ENCODE measurements around the gene RAB3A.
"Not testable (repeated sequence)": the region's sequence is repeated elsewhere in the genome, so short reads cannot be mapped to it uniquely, and the experiment has no call there.

The RAB3A gene

DNA sequence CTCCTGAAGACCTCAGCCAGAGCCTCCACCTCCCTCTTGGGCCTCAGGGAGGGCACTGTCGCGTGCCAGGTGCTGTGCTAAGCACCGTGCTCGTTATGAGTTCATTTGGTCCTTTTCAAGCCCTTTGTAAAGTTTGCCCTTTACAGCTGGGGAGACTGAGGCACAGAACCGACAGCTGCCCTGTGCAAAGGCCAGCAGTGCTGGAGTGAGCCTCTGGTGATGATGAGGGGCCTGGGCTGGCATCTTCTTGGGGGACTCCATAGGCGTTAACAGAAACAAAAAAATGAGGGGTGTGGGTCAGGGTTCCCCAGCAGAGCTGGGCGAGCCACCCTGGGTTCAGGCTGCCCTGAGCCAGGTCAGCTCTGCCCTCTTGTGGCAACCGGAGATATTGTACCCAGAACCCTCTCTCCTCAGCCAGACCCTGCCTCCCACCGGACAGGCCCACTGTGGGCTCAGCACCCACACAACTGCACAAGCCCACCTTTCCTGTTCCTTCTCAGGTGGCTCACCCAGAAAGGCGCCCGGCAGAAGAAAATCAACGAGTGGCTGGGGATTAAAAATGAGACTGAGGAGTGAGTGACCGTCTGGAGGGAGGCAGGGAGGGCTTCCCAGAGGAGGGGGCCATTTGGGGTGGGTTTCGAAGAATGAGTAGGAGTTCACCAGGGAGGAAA, 35.7 kb downstream of the RAB3A start:
- DNase-seq: peak; percentile 82

DNA sequence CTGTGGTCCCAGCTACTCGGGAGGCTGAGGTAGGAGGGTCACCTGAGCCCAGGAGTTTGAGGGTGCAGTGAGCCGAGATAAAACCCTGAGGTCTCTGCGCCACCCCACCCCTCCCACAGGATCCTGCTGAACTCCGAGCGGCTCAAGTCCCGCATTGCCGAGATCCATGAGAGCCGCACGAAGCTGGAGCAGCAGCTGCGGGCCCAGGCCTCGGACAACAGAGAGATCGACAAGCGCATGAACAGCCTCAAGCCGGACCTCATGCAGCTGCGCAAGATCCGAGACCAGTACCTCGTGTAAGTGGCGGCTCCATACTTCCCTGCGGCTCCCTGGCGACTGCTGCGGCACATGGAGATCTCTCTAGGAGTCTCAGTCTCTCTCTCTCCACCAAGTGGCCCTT, 36.8 kb downstream of the RAB3A start:
- no peak for DNase-seq

DNA sequence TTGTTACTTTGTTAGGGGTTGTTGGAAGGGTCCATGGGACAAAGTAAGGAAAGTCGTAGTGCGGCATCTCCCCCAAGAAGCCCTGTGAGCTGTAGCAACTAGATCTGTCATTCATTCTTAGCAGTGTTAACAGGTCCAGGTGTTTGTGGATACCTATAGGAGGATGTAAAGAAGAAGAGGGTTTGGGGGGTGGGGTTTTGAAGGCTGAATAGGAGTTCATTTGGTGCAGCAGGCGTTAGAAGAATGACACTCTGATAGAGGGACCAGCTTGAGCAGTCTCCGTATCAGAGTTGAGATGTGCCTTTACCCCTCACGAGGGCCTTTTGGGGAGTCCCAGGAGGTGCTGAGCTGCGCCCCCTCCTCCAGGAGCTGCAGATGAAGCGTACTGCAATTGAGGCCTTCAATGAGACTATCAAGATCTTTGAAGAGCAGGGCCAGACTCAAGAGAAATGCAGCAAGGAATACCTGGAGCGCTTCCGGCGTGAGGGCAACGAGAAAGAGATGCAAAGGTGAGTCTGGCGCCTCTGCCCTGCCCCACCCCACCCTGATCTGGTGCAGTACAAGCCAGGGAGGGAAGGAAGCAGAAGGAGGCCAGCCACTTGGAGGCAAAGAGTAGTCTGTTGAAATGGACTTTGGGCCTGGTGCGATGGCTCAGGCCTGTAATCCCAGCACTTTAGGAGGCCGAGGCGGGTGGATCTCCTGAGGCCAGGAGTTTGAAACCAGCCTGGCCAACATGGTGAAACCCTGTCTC, 37.9 kb downstream of the RAB3A start:
- no peak for DNase-seq

DNA sequence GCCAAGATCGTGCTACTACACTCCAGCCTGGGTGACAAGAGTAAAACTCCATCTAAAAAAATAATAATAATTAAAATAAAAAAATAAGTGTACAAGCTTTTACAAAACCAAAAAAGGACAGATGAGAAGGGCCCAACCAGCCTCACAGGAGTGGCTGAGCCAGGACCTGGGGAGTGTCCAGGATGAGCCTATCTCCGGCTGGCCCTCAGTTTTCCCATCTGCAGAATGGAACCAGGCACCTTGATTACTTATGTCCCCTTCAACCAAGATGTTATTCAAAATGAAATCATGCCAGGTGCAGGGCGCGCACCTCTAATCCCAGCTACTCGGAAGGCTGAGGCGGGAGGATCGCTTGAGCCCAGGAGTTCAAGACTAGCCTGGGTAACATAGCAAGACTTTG, 39.8 kb downstream of the RAB3A start:
- DNase-seq: no peak

DNA sequence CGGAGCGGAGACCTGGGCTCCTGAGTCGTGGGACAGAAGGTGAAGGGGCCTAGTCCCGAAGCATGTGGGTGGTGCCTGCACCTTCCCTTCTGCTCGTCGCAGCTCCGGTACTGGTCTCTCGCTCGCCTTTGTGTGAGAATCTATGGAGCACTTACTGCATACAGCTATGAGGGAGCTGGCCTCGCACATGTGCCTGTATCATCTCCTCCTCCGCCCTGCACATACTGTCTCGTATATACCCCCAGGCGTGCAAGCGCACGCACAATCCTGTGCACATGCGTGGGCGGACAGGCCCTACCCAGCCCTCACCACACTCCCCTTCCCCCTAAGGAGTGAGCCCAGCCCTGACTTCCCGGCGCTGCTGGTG, 42.2 kb downstream of the RAB3A start:
- DNase-seq: no peak

DNA sequence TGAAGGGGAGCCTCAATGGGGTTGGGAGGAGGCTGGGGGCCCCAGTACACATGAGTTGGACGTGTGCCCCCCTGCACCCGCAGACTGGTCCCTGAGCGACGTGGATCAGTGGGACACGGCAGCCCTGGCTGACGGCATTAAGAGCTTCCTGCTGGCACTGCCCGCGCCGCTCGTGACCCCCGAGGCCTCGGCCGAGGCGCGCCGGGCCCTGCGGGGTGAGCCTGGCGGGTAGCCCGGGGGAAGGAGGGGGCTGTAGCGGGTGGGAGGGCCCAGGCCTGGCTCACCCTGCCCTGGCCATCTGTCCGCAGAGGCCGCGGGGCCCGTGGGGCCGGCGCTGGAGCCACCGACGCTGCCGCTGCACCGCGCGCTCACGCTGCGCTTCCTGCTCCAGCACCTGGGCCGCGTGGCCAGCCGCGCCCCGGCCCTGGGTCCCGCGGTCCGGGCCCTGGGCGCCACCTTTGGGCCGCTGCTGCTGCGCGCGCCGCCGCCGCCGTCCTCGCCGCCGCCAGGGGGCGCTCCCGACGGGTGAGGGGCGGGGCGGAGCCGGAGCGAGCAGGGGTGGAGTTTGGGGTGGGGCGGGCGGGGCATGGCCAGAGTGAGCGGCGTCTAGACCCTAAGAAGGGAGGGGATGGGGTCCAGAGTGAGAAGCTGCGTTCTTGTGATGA, 42.7 kb downstream of the RAB3A start:
- DNase-seq: peak; percentile 84

DNA sequence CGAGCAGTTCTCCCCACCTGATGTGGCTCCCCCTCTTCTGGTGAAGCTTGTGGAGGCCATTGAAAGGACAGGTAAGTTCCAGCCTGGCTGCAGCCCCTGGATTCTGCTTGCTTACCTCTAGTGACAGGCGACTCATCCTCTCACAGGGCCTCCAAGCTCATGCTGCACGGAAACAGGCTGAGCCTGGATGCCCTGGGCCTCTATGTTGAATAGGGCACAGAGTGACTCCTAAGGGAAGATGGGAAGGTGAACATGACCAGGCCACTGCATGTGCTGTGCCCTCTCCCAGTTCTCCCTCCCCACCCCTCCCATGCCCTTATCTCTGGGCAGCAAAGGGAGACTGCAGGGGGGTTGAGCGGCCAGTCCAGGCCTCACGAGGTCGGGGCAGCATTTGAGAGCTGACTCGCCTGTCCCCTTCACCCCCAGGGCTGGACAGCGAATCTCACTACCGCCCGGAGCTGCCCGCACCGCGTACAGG, 43.3 kb downstream of the RAB3A start:
- DNase-seq: peak; percentile 77

DNA sequence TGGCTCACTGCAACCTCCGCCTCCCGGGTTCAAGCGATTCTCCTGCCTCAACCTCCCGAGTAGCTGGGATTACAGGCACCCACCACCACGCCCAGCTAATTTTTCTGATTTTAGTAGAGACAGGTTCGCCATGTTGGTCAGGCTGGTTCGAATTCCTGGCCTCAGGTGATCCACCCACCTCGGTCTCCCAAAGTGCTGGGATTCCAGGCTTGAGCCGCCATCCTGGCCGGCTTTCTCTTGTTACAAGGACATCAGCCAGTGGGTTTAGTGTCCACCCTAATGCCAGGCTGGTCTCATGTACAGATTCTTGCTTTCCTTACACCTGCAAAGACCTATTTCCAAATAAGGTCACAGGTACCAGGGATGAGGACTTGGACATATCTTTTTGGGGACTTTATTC, 44.0 kb downstream of the RAB3A start:
- DNase-seq: no peak

DNA sequence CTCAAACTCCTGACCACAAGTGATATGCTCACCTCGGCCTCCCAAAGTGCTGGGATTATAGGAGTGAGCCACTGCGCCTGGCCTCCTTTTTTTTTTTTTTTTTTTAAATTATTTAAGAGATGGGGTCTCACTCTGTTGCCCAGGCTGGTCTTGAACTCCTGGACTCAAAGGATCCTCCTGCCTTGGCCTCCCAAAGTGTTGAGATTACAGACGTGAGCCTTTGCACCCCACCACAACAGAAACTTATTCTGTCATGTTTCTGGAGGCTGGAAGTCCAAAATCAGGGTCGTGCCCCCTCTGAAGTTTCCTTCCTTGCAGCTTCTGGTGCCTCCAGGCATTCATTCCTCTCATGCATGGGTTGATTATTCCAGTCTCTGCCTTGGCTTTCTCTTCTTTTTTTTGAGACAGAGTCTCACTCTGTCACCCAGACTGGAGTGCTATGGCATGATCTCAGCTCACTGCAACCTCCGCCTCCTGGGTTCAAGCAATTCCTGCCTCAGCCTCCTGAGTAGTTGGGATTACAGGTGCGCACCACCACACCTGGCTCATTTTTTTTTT, 44.7 kb downstream of the RAB3A start:
- DNase-seq: not testable (repeated sequence)

DNA sequence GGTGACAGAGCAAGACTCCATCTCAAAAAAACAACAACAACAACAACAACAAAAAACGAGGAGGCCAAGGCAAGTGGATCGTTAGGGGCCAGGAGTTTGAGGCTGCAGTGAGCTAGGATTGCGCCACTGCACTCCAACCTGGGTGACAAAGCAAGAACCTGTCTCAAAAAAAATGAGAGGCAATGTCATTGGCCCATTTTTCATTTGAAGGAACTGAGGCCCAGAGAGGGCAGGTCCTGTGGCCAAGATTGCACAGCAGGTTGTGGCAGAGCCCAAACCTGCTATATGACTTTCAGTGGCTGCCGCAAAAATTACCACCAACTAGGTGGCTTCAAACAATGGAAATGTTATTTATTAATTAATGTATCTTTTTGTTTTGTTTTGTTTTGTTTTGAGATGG, 45.4 kb downstream of the RAB3A start:
- DNase-seq: no peak

DNA sequence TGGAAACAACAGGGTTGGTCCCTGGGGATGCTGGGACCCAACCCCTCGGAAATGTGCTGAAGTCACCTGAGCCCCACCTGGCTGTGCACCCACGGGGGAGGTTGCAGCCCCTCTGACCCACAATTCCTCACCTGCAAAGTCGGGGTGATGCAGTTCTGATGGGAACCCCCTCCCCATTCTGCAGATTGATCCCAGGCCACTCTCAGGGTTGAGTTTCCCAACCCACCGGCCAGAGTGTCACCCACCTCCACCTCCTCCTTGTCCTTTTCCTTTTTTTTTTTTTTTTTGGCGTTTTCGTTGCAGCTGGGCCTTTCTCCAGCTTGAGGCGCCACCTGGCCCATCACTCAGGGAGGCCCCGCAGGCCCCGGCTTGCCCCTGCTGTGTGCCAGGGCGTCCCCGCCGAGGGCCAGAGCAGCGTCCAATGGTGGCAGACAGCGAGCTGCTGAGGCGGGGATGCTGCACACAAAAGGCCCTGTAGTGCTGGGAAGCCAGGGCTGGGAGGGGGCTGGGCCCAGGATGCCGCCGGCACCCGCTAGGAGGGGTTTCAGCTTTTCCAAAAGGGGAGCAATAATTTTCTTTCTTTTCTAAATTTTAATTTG, 46.3 kb downstream of the RAB3A start:
- peak; percentile 55 for DNase-seq

DNA sequence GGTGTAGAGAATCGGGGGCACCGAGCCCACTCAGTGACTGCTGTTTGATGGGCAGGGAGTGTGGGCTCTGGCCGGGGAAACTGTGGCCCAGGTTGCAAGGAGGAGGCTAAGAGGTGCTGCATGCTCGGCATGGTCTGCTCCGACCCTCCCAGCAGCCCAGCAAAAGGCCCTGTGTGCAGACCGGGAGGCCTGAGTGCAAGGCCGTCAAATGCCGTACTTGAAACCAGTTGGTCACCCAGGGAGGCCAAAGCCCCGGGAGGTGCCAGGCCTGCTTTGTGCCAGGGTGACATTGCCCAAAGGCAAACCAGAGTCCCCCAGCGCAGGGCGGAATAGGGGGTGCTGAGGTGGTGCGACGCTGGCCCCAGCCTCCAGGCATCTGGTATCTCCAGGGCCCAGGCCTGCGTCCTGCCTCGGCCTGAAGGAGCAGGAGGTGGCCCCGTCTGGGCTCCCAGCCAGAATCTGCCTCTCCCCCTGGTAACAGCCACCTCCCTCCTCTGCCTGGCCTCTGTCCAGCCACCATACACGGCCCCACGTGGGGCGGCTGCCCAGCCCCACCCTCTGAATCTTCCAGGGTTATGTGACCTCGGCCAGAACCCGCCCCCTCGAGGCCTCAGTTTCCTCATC, 46.9 kb downstream of the RAB3A start:
- DNase-seq: peak; percentile 98

DNA sequence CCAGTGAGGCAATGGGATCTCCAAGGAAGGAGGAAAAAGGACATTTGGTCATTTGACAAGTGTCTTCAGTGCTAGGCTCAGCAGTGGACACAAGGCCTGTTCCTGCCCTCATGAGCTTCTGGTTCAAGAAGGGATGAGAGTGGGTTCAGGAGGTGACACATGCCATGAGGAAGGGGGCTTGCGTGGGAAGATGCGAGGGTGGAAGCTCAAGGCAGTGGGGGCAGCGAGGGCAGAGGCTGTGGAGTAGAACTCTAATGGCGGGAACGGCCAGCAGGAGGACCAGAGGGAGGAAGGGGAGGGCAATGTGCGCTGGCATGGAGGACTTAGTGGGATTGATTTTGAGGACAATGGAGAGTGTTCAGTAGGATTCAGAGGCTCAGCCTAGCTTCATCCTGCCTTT, 47.6 kb downstream of the RAB3A start:
- DNase-seq: no peak

DNA sequence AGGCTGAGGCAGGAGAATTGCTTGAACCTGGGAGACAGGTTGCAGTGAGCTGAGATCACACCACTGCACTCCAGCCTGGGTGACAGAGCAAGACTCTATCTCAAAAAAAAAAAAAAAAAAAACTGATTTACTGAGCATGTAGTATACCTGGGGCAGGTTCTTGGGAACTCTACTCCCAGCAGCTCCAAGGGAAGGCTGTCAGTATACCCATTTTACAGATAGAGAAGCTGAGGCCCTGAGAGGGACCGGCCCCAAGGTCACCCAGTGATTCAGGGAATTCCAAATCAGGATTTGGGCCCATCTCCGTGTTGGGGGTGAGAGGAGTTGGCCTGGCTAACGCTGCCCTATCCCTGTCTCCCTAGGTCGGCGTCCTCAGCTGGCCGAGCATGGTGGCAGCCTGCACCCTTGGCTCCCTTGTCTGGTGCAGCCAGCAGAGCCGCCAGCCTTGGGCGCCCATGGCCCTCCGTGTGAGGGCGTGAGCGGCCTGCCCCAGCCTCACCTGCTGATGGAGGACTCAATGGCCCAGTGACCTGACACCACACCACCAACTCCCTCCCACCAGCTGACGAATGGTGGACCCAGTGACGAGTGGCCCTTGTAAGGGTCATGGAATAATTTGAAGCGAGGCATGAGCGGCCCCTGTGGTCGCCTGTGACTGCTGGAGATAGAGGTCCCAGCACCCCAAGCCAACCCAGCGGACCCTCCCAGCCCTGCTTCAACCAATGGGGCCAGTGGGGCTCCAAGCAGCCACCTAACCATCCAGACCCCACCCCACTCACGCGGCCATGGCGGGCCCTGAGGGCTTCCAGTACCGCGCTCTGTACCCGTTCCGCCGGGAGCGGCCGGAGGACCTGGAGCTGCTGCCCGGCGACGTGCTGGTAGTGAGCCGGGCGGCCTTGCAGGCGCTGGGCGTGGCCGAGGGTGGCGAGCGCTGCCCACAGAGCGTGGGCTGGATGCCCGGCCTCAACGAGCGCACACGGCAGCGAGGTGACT, 48.5 kb downstream of the RAB3A start:
- no peak for DNase-seq

DNA sequence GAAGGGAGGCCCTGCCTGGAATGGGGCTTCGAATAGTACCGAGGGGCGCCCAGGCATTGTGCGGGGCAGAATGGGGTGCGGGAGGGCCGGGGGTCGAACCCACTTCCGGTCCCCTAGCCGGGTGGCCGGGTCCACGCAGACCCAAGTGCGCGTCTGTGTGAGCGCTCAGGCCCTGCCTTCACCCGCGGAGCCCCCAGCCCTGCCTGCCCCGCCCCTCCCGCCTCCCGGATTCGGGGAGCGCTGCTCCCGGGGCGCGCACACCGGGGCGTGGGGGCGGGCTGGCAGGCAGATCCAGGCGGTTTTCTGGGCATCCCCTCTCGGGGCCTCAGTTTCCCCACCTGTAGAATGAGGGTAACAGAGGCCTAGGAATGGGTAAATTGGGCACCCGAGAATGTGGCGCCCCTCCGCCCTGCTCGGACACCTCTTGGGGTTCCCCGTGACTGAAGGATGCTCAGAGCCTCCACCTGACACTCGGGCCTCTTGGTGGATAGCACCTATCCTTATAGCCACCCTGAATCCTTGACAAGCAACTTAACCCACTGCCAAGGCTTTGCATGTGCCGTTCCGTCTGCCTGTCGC, 50.2 kb downstream of the RAB3A start:
- peak; percentile 65 for DNase-seq

DNA sequence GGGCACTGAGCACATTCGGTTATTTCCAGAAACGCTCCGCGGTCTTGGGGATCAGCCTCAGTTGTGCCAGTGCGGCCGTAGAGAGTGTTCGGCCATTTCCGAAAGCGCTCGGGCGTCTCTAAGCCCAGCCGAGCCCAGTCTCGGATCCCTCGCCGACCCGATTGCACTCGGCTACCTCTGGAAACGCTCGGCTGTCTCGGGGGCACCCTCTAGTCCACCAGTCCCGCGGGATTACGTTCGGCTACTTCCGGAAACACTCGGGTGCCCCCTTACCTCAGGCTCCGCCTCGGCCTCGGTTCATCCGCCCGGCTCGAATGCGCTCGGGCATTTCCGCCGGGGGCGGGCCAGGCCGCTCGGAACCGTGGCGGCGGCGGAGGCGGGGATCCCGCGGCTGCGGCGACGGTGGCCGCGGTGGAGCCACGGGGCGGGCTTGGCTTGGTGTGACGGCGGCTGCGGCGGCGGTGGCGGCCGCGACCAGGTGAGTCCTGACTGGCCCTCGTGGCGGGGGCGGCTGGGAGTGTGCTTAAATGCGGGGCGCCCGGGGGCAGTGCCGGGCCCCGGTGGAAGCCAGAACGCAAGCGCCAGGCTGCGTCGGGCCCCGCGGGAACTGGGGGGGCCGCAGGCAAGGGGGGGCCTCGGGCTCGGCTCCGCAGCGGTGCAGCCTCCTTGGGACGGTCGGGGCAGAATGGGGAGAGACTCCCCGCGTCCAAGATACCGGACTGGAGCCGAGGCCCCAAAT, 50.9 kb downstream of the RAB3A start, which contains the start of gene PIK3R2:
TSS of gene PIK3R2 (plus strand) at position 347 of the 739 bp plus-strand sequence. CDS start 2,717 bp downstream, outside the sequence.
- DNase-seq: peak; percentile 100

DNA sequence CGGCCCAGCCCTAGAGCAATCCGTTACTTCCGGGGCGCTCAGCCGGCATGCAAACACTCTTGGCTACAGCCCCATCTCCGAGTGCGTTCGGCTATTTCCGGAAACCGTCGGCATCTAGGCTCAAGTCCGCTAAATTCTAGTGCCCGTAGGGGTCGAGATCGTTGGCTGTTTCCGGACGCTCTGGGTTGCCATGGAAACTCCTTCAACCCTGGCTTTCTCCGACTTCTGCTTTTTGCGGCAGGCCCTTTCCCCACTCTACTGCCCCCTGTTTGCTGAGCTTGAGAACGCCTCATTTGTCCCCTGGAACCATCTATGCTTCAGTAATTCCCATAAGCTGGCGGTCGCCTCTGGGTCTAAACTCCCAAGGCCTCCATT, 51.4 kb downstream of the RAB3A start:
- DNase-seq: peak; percentile 100

DNA sequence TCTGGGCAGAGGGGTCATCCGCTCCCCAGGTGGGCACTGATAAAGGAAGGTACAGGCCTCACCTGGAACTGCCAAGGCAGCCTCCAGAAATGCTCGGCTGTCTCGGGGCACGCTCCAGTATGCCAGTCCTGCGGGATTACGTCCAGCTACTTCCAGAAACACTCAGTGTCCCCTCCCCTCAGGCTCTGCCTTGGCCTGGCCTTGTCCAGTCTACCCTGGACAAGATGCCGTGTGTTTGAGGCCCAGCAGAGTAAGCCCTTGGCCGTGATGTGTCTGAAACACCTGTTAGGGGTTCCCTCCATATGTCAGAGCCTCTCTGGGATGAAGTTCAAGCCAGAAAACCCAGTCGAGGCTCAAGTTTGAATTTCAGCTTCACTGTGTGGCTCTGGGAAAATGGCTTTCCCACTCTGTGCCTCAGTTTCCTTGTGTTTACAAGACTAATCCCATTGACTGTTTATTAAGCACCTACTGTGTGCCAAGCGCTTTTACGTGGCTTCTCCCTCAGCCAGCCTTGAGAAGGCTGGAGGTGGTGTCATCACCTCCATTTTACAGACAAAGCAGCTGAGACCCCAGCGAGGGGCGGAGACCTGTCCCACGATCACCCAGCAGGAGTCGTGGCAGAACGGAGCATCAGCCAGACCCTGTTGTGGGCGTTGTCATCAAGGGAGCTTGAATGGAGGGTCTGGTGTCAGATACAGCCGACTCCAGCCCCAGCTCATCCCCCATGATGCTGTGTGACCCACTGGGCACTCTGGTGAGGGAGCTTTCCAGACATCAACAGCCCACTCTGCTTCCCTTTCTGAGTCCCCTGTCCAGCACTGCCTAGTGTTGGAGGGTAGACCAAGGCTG, 52.8 kb downstream of the RAB3A start:
- no peak for DNase-seq

DNA sequence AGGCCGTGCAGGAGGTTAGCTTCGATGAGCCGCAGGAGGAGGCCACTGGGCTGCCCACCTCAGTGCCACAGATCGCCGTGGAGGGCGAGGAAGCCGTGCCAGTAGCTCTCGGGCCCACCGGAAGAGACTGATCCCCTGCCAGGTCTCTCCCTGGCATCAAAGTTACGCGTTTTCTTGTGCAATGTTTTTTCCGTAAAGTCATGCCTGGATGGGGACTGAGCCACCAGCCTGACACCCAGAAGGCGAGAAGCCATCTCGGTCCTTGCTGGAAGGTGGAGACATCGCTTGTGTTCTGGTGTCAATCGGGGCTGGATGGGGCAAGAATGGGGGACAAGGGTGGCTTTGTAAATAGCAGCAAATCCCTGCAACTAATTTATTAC, 54.3 kb downstream of the RAB3A start:
- DNase-seq: no peak

Data from hematopoietic multipotent progenitor cell treated with erythropoietin and hydrocortisone succinate and interleukin-3 and kit ligand, for 4 days (in vitro differentiated cells).